AG04449 (cell line): ENCODE results near the gene TRIM37.

ENCODE experiments used
- CTCF ChIA-PET: fragments of 350-600 bp; formaldehyde crosslinking; extraction: SDS; loops from one replicate; lab custom pipeline; 2021; ENCODE audit warnings: antibody characterized with exemption; lab: Yijun Ruan, JAX
- POLR2A ChIA-PET: fragments of 400-600, 350-600 bp; formaldehyde crosslinking; extraction: SDS; loops from one replicate; lab custom pipeline; 2020; ENCODE audit warnings: antibody characterized with exemption, inconsistent platforms; lab: Yijun Ruan, JAX
- DNase-seq: peaks from one replicate; pipeline ENCODE4 v3.0.0-alpha.2; 2010; ENCODE audit warnings: low read depth, low spot score
- H3K4me3 ChIP-seq: 2 replicates; pipeline ENCODE4 v1.5.1; 2011; ENCODE audit warnings: low read depth, mild to moderate bottlenecking, control low read depth, low read length
- CTCF ChIP-seq: IDR thresholded peaks from one replicate; pipeline ENCODE4 v1.5.1; 2011; ENCODE audit warnings: mild to moderate bottlenecking, moderate library complexity, low read length, control low read depth, inconsistent platforms; ENCODE audit not compliant: insufficient read depth; ENCODE audit errors: missing control alignments

The TRIM37 gene

GRCh38 chr17:59067340-59067739 is 39.3 kb downstream of the TRIM37 start:
- POLR2A ChIA-PET, result no interaction called here
- no peak for TF ChIP-seq CTCF
- no peak overlapping the region for H3K4me3 ChIP-seq
- no peak for DNase-seq
- CTCF ChIA-PET, result no interaction called here

GRCh38 chr17:59062509-59062908 is 44.2 kb downstream of the TRIM37 start:
- POLR2A ChIA-PET, result no interaction called here
- no peak for DNase-seq
- H3K4me3 ChIP-seq, result no peak overlapping the region
- no peak for TF ChIP-seq CTCF
- CTCF ChIA-PET, result no interaction called here

- DNase-seq, result no peak
- CTCF ChIA-PET, result no interaction called here
- no peak for TF ChIP-seq CTCF
- POLR2A ChIA-PET, result no interaction called here
- no peak overlapping the region for H3K4me3 ChIP-seq
These were observed 49.8 kb downstream of the TRIM37 start for GRCh38 chr17:59056857-59057256.

- no peak for TF ChIP-seq CTCF
- no peak overlapping the region for H3K4me3 ChIP-seq
- ChIA-PET CTCF (no interaction called here), POLR2A (no interaction called here)
- no peak for DNase-seq
These were observed 56.9 kb downstream of the TRIM37 start for GRCh38 chr17:59049798-59050197.

- TF ChIP-seq CTCF, result no peak
- H3K4me3 ChIP-seq, result no peak overlapping the region
- DNase-seq, result no peak
- POLR2A ChIA-PET, result no interaction called here
- CTCF ChIA-PET, result interaction anchor here (1.2 kb wide), 1 partner anchor 529 kb away, joined by 3 read pairs; no protein-coding TSS in a partner anchor
These were observed 59.1 kb downstream of the TRIM37 start for GRCh38 chr17:59047616-59048015.

- CTCF ChIA-PET, result no interaction called here
- POLR2A ChIA-PET, result no interaction called here
- H3K4me3 ChIP-seq, result no peak overlapping the region
- TF ChIP-seq CTCF, result no peak
- DNase-seq, result no peak
These were observed 60.5 kb downstream of the TRIM37 start for GRCh38 chr17:59046192-59046591.
